Neuronal stem cell (in vitro differentiated cells): ENCODE measurements around the gene PTGR1.
"Not testable (repeated sequence)": the region's sequence is repeated elsewhere in the genome, so short reads cannot be mapped to it uniquely, and the experiment has no call there.

Source experiments
- DNase-seq: peaks from one replicate; pipeline ENCODE4 v3.0.0-alpha.2; 2013; ENCODE audit warnings: low spot score
- H2AFZ ChIP-seq: one replicate; pipeline ENCODE4 v1.6.1; 2013; ENCODE audit warnings: mild to moderate bottlenecking, low read length, inconsistent platforms
- H2AK5ac ChIP-seq: 2 replicates; pipeline ENCODE4 v1.6.1; 2013; ENCODE audit warnings: low read depth, mild to moderate bottlenecking, inconsistent platforms, low read length, moderate library complexity, mixed read lengths
- H2BK120ac ChIP-seq: 2 replicates; pipeline ENCODE4 v1.6.1; 2013; ENCODE audit warnings: low read depth, mild to moderate bottlenecking, inconsistent platforms, low read length, moderate library complexity, mixed read lengths
- H2BK12ac ChIP-seq: one replicate; pipeline ENCODE4 v1.6.1; 2013; ENCODE audit warnings: low read length, inconsistent platforms
- H2BK15ac ChIP-seq: 2 replicates; pipeline ENCODE4 v1.6.1; 2013; ENCODE audit warnings: mild to moderate bottlenecking, low read length, inconsistent platforms, mixed read lengths
- H2BK5ac ChIP-seq: one replicate; pipeline ENCODE4 v1.6.1; 2013; ENCODE audit warnings: inconsistent platforms, mild to moderate bottlenecking, low read length, moderate library complexity
- H3K14ac ChIP-seq: one replicate; pipeline ENCODE4 v1.6.1; 2013; ENCODE audit warnings: low read length, inconsistent platforms
- H3K18ac ChIP-seq: 2 replicates; pipeline ENCODE4 v1.6.1; 2013; ENCODE audit warnings: low read length, inconsistent platforms
- H3K23ac ChIP-seq: 2 replicates; pipeline ENCODE4 v1.6.1; 2013; ENCODE audit warnings: low read depth, mild to moderate bottlenecking, mixed read lengths, low read length, inconsistent platforms; ENCODE audit not compliant: poor library complexity
- H3K27ac ChIP-seq: replicated peaks from 3 replicates; pipeline ENCODE4 v1.5.1; 2013; ENCODE audit warnings: low read length, inconsistent platforms
- H3K27me3 ChIP-seq, 3 experiments: 2 replicates each; pipeline ENCODE4 v1.6.1; 2013; ENCODE audit warnings: low read length in 3 of 3, mild to moderate bottlenecking in 2 of 3, inconsistent platforms in 1 of 3, low read depth in 1 of 3, mixed read lengths in 1 of 3, moderate library complexity in 1 of 3; ENCODE audit not compliant: control insufficient read depth in 3 of 3, insufficient read depth in 3 of 3
- H3K36me3 ChIP-seq, 2 donors: replicated peaks in 1 of 2; 2 replicates each; pipeline ENCODE4 v1.6.1; 2013; ENCODE audit warnings: low read length in 2 of 2; ENCODE audit not compliant: control insufficient read depth in 2 of 2, insufficient read depth in 2 of 2
- H3K4ac ChIP-seq: 2 replicates; pipeline ENCODE4 v1.6.1; 2013; ENCODE audit warnings: inconsistent platforms, mild to moderate bottlenecking, low read length, moderate library complexity
- H3K4me1 ChIP-seq, 2 donors: 1 replicate in 1 of 2; 2 replicates in 1 of 2; pipeline ENCODE4 v1.6.1; 2013; ENCODE audit warnings: low read length in 2 of 2, low read depth in 1 of 2; ENCODE audit not compliant: control insufficient read depth in 2 of 2, insufficient read depth in 1 of 2
- H3K4me2 ChIP-seq: one replicate; pipeline ENCODE4 v1.6.1; 2013; ENCODE audit warnings: mild to moderate bottlenecking, low read length, inconsistent platforms; ENCODE audit not compliant: insufficient read depth, poor library complexity, severe bottlenecking
- H3K4me3 ChIP-seq, 2 donors: 2 replicates each; pipeline ENCODE4 v1.5.1; 2013; ENCODE audit warnings: low read length in 2 of 2, mild to moderate bottlenecking in 2 of 2, inconsistent platforms in 1 of 2, moderate library complexity in 1 of 2
- H3K79me1 ChIP-seq: one replicate; pipeline ENCODE4 v1.6.1; 2013; ENCODE audit warnings: low read depth, mild to moderate bottlenecking, inconsistent platforms, low read length, moderate library complexity
- H3K9ac ChIP-seq: one replicate; pipeline ENCODE4 v1.6.1; 2013; ENCODE audit warnings: mild to moderate bottlenecking, low read depth, low read length, inconsistent platforms; ENCODE audit not compliant: poor library complexity
- H3K9me3 ChIP-seq, 2 donors: replicated peaks in 1 of 2; 2 replicates each; pipeline versions ENCODE3 to v1.6.1; 2013; ENCODE audit warnings: low read length in 2 of 2, mild to moderate bottlenecking in 2 of 2, inconsistent platforms in 1 of 2, low read depth in 1 of 2, mixed read lengths in 1 of 2, moderate library complexity in 1 of 2; ENCODE audit not compliant: control insufficient read depth in 2 of 2, insufficient read depth in 1 of 2
- H4K8ac ChIP-seq: one replicate; pipeline ENCODE4 v1.6.1; 2013; ENCODE audit warnings: low read depth, mild to moderate bottlenecking, inconsistent platforms, low read length, moderate library complexity
- H4K91ac ChIP-seq: one replicate; pipeline ENCODE4 v1.6.1; 2013; ENCODE audit warnings: low read length, low read depth, mild to moderate bottlenecking, inconsistent platforms; ENCODE audit not compliant: poor library complexity
- WGBS, 2 donors: extraction: QIAGEN DNeasy Blood & Tissue Kit; methylation state at CpG; one replicate each; pipeline ENCODE4 v1.1.7; 2013; ENCODE audit warnings: missing lambda C conversion rate in 2 of 2, mixed read lengths in 1 of 2; ENCODE audit not compliant: insufficient read length in 2 of 2, insufficient replicate concordance in 1 of 2; ENCODE audit errors: extremely low coverage in 2 of 2; 5-methylcytosine and 5-hydroxymethylcytosine counted together

PTGR1 gene

GRCh38 chr9:111561165-111561719, 38.2 kb downstream of the PTGR1 start:
- no peak overlapping the region for H3K18ac ChIP-seq
- H2AK5ac ChIP-seq, result no peak overlapping the region
- DNase-seq, result no peak
- no peak overlapping the region for H3K4me2 ChIP-seq
- no peak overlapping the region for H4K8ac ChIP-seq
- H3K4ac ChIP-seq, result no peak overlapping the region
- H3K27ac ChIP-seq, result no peak overlapping the region
- peaks cover 4 to 12% of the 10 kb centered on the region in 2 donors for H3K9me3 ChIP-seq
- H4K91ac ChIP-seq, result no peak overlapping the region
- no peak overlapping the region for H3K9ac ChIP-seq
- no peak overlapping the region for H3K23ac ChIP-seq
- H3K4me3 ChIP-seq, result no peak overlapping the region
- peaks cover 8 to 10% of the 10 kb centered on the region in 2 donors for H3K36me3 ChIP-seq
- H3K14ac ChIP-seq, result no peak overlapping the region
- no peak overlapping the region for H2BK15ac ChIP-seq
- no peaks in the 10 kb centered on the region for H3K27me3 ChIP-seq
- H2BK5ac ChIP-seq, result no peak overlapping the region
- no peak overlapping the region for H2AFZ ChIP-seq
- no peaks in the 10 kb centered on the region for H3K4me1 ChIP-seq
- no peak overlapping the region for H2BK120ac ChIP-seq
- no peak overlapping the region for H2BK12ac ChIP-seq
- peaks cover 5% of the 10 kb centered on the region for H3K79me1 ChIP-seq

- H3K4me3 ChIP-seq, result peak overlapping the region in 1 of 2 donors; percentile 55
- peak overlapping the region; percentile 89 for H3K23ac ChIP-seq
- H3K14ac ChIP-seq, result peak overlapping the region; percentile 82
- H3K36me3 ChIP-seq, result peaks cover 4 to 13% of the 10 kb centered on the region in 2 donors
- no peak overlapping the region for H2BK12ac ChIP-seq
- peak overlapping the region; percentile 70 for H2AK5ac ChIP-seq
- no peak overlapping the region for H3K4me2 ChIP-seq
- no peak overlapping the region for H3K4ac ChIP-seq
- H2BK15ac ChIP-seq, result peak overlapping the region; percentile 85
- H4K8ac ChIP-seq, result peak overlapping the region; percentile 92
- peak overlapping the region; percentile 72 for H2BK120ac ChIP-seq
- H3K27ac ChIP-seq, result no peak overlapping the region
- H3K18ac ChIP-seq, result no peak overlapping the region
- peaks cover 16 to 17% of the 10 kb centered on the region in 2 donors for H3K9me3 ChIP-seq
- no peak overlapping the region for H3K9ac ChIP-seq
- DNase-seq, result no peak
- H3K27me3 ChIP-seq, result no peaks in the 10 kb centered on the region
- no peaks in the 10 kb centered on the region for H3K4me1 ChIP-seq
- H3K79me1 ChIP-seq, result peaks cover 5% of the 10 kb centered on the region
- no CpG with 5 or more reads among the region's 7 CpGs for WGBS, 2 donors
- H2BK5ac ChIP-seq, result peak overlapping the region; percentile 66
- H4K91ac ChIP-seq, result no peak overlapping the region
- no peak overlapping the region for H2AFZ ChIP-seq
These were observed 40.3 kb downstream of the PTGR1 start for GRCh38 chr9:111559000-111559610.

- H2BK15ac ChIP-seq, result not testable (repeated sequence)
These were observed 44.0 kb downstream of the PTGR1 start for GRCh38 chr9:111555425-111555824.

GRCh38 chr9:111548623-111549022, 50.8 kb downstream of the PTGR1 start:
- no peak overlapping the region for H3K9ac ChIP-seq
- no peak overlapping the region for H2BK5ac ChIP-seq
- H3K4me3 ChIP-seq, result no peak overlapping the region
- no peak overlapping the region for H2AK5ac ChIP-seq
- peaks cover 8 to 15% of the 10 kb centered on the region in 2 donors for H3K36me3 ChIP-seq
- no peaks in the 10 kb centered on the region for H3K4me1 ChIP-seq
- no peak overlapping the region for H3K14ac ChIP-seq
- no peak overlapping the region for H4K91ac ChIP-seq
- no peak overlapping the region for H3K27ac ChIP-seq
- no CpG with 5 or more reads among the region's 2 CpGs for WGBS, 2 donors
- no peak overlapping the region for H2AFZ ChIP-seq
- H3K23ac ChIP-seq, result no peak overlapping the region
- no peak overlapping the region for H4K8ac ChIP-seq
- H3K4me2 ChIP-seq, result no peak overlapping the region
- H2BK12ac ChIP-seq, result no peak overlapping the region
- H3K18ac ChIP-seq, result no peak overlapping the region
- H2BK15ac ChIP-seq, result no peak overlapping the region
- no peaks in the 10 kb centered on the region for H3K27me3 ChIP-seq
- DNase-seq, result no peak
- H3K4ac ChIP-seq, result no peak overlapping the region
- H2BK120ac ChIP-seq, result no peak overlapping the region
- peaks cover 2% of the 10 kb centered on the region for H3K79me1 ChIP-seq
- peaks cover 24 to 91% of the 10 kb centered on the region in 2 donors for H3K9me3 ChIP-seq

More at GRCh38 chr9:111555425-111555824, 44.0 kb downstream of the PTGR1 start:
- not testable (repeated sequence) for H2BK120ac ChIP-seq, H3K23ac ChIP-seq, H3K79me1 ChIP-seq, H3K27ac ChIP-seq, H3K4me2 ChIP-seq, H3K4me1 ChIP-seq, H3K18ac ChIP-seq, H3K4me3 ChIP-seq, DNase-seq, H2AFZ ChIP-seq, H3K27me3 ChIP-seq, H2BK12ac ChIP-seq, H3K36me3 ChIP-seq, H3K4ac ChIP-seq, H2AK5ac ChIP-seq, H3K9ac ChIP-seq, H4K8ac ChIP-seq, H4K91ac ChIP-seq, H3K14ac ChIP-seq, H2BK5ac ChIP-seq
- peaks cover 20 to 42% of the 10 kb centered on the region in 2 donors for H3K9me3 ChIP-seq
- no CpG with 5 or more reads among the region's 2 CpGs for WGBS, 2 donors
